Liver (tissue), 3 donors: ENCODE data around the gene RREB1.
A peak's percentile ranks its signal among the peaks of the same experiment; 100 is the strongest.

ENCODE experiments used
- RAD21 ChIP-seq, 2 donors: IDR thresholded peaks; 2 replicates each; pipeline ENCODE4 v1.6.1; 2016; ENCODE audit warnings: antibody characterized with exemption in 2 of 2, mild to moderate bottlenecking in 2 of 2
- TAF1 ChIP-seq: conservative IDR thresholded peaks from 2 replicates; pipeline ENCODE4 v1.6.1; 2016; ENCODE audit warnings: antibody characterized with exemption, mild to moderate bottlenecking
- YY1 ChIP-seq: IDR thresholded peaks from 2 replicates; pipeline ENCODE4 v1.6.1; 2016; ENCODE audit warnings: antibody characterized with exemption, mild to moderate bottlenecking
- TF ChIP-seq, protein P1 (sequence below): fragments of 150-350 bp; IDR thresholded peaks from 2 replicates; pipeline ENCODE4 v1.5.1; 2017; ENCODE audit warnings: improper control_type of control experiment, low read depth, low read length; ENCODE audit not compliant: missing input control
- TF ChIP-seq, protein P2 (sequence below): IDR thresholded peaks from 2 replicates; pipeline ENCODE4 v1.6.1; 2016; ENCODE audit warnings: antibody characterized with exemption
- TF ChIP-seq, protein P3 (sequence below): IDR thresholded peaks from 2 replicates; pipeline ENCODE4 v1.6.1; 2016; ENCODE audit warnings: antibody characterized with exemption, mild to moderate bottlenecking
- donor health status: healthy.
- donor health status: healthy.

GRCh38 chr6:7241160-7241559 lies 133.4 kb downstream of the RREB1 start:
- TF ChIP-seq, protein P1, sequence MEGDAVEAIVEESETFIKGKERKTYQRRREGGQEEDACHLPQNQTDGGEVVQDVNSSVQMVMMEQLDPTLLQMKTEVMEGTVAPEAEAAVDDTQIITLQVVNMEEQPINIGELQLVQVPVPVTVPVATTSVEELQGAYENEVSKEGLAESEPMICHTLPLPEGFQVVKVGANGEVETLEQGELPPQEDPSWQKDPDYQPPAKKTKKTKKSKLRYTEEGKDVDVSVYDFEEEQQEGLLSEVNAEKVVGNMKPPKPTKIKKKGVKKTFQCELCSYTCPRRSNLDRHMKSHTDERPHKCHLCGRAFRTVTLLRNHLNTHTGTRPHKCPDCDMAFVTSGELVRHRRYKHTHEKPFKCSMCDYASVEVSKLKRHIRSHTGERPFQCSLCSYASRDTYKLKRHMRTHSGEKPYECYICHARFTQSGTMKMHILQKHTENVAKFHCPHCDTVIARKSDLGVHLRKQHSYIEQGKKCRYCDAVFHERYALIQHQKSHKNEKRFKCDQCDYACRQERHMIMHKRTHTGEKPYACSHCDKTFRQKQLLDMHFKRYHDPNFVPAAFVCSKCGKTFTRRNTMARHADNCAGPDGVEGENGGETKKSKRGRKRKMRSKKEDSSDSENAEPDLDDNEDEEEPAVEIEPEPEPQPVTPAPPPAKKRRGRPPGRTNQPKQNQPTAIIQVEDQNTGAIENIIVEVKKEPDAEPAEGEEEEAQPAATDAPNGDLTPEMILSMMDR, result no peak
- TF ChIP-seq, protein P2, sequence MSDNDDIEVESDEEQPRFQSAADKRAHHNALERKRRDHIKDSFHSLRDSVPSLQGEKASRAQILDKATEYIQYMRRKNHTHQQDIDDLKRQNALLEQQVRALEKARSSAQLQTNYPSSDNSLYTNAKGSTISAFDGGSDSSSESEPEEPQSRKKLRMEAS, result no peak
- TF ChIP-seq, protein P3, sequence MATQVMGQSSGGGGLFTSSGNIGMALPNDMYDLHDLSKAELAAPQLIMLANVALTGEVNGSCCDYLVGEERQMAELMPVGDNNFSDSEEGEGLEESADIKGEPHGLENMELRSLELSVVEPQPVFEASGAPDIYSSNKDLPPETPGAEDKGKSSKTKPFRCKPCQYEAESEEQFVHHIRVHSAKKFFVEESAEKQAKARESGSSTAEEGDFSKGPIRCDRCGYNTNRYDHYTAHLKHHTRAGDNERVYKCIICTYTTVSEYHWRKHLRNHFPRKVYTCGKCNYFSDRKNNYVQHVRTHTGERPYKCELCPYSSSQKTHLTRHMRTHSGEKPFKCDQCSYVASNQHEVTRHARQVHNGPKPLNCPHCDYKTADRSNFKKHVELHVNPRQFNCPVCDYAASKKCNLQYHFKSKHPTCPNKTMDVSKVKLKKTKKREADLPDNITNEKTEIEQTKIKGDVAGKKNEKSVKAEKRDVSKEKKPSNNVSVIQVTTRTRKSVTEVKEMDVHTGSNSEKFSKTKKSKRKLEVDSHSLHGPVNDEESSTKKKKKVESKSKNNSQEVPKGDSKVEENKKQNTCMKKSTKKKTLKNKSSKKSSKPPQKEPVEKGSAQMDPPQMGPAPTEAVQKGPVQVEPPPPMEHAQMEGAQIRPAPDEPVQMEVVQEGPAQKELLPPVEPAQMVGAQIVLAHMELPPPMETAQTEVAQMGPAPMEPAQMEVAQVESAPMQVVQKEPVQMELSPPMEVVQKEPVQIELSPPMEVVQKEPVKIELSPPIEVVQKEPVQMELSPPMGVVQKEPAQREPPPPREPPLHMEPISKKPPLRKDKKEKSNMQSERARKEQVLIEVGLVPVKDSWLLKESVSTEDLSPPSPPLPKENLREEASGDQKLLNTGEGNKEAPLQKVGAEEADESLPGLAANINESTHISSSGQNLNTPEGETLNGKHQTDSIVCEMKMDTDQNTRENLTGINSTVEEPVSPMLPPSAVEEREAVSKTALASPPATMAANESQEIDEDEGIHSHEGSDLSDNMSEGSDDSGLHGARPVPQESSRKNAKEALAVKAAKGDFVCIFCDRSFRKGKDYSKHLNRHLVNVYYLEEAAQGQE, result no peak
- TF ChIP-seq TAF1 (no peak), RAD21 (IDR thresholded peaks at IDR 0.05) (peak; percentile 15 to 32), YY1 (peak; percentile 36)
